IPS-11a (cell line): ENCODE data around the gene KIF5A.

Source experiments
- H3K4me3 ChIP-seq: one replicate; pipeline ENCODE4 v1.5.1; 2013; ENCODE audit warnings: low read depth, low read length, control low read depth

Gene KIF5A

GRCh38 chr12:57604992-57605810 is 55.4 kb downstream of the KIF5A start:
- peak overlapping the region; percentile 88 for H3K4me3 ChIP-seq

GRCh38 chr12:57605811-57606311 is 56.0 kb downstream of the KIF5A start:
- no peak overlapping the region for H3K4me3 ChIP-seq

- no peak overlapping the region for H3K4me3 ChIP-seq
Measured at GRCh38 chr12:57606399-57606798, 56.6 kb downstream of the KIF5A start.

GRCh38 chr12:57606821-57607220 is 57.0 kb downstream of the KIF5A start:
- H3K4me3 ChIP-seq, result no peak overlapping the region

GRCh38 chr12:57607958-57608663 is 58.3 kb downstream of the KIF5A start:
- H3K4me3 ChIP-seq, result no peak overlapping the region

GRCh38 chr12:57609101-57609780 is 59.4 kb downstream of the KIF5A start:
- H3K4me3 ChIP-seq, result peak overlapping the region; percentile 50

- peak overlapping the region; percentile 50 for H3K4me3 ChIP-seq
Measured at GRCh38 chr12:57609781-57610553, 60.1 kb downstream of the KIF5A start.

- H3K4me3 ChIP-seq, result peak overlapping the region; percentile 54
Measured at GRCh38 chr12:57610554-57611107, 60.8 kb downstream of the KIF5A start.

DNA sequence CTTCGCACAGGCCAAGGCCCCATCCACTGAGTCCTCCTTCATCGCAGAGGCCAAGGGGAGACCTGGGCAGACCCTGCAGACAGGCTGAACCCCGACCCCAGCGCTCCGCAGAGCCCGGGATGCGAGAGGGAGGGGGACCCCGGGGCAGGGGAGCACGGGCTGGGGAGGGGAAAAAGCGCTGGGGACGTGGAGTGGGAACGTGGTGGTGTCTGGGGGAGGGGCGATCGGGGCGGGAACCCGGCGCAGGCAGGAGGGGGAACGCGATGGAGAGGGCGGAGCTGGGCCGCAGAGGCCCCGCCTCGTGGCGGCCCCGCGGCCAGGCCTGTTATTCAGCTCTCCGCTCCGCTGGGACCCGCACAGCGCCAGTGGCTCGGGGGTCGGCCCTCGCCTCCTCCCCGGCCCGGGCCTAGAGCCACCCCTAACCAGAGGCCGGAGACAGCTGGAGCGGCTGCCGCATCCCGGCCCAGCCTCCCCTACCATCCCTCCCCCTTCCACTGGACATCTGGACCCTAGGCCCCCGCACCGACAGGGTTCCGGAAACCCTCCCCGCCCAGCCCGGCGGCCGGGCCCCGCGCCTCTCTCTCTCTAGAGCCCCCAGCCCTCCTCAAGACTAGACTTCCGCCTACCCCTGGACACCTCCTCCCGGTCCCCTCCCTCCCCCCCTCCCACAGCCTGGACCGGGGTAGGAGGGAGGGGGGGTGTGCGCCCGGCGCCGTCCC is 61.4 kb downstream of the KIF5A start, which contains the start of gene ARHGEF25:
TSS of gene ARHGEF25 (plus strand) at position 328 of the 719 bp plus-strand sequence. CDS start 460 bp downstream, outside the sequence.
- H3K4me3 ChIP-seq, result peak within 1 kb of the TSS; percentile 54

DNA sequence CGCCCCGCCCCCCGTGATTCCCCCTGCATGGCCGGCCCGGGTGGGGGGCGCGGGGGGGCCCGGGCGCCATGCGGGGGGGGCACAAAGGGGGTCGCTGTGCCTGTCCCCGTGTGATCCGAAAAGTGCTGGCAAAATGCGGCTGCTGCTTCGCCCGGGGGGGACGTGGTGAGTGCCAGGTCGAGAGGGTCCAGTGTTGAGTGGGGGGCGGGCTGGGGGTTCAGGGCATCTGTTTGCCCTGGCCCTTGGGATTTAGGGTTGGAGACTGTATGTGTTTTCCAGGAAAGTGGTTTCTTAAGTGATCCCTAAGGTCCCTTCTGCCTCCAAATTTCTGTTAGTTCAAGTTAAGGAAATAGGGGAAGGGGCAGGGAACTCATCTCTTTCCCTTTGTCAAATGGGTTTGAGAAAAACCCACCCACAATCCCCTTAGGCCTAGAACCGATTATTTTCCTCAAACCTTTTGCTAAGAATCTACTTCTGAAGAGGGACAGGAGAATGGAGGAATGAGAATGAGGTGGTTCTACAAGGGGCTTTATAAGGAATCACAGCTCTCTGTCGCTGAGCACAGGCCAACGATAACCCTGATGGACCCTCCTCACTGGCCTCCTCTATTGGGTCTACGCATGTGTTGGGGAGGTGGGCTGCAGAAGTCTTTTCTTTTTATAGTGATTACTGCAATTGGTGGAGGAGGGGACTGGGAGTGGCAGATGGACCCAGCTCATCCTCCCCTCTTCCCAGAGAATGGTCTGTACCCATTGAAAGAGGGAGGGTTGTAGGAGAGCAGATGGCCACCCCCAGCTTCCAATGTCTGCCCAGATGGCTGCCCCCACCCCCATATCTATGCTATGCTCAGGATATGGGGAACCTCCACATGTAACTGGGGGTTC is 62.2 kb downstream of the KIF5A start:
- H3K4me3 ChIP-seq, result peak overlapping the region; percentile 29

DNA sequence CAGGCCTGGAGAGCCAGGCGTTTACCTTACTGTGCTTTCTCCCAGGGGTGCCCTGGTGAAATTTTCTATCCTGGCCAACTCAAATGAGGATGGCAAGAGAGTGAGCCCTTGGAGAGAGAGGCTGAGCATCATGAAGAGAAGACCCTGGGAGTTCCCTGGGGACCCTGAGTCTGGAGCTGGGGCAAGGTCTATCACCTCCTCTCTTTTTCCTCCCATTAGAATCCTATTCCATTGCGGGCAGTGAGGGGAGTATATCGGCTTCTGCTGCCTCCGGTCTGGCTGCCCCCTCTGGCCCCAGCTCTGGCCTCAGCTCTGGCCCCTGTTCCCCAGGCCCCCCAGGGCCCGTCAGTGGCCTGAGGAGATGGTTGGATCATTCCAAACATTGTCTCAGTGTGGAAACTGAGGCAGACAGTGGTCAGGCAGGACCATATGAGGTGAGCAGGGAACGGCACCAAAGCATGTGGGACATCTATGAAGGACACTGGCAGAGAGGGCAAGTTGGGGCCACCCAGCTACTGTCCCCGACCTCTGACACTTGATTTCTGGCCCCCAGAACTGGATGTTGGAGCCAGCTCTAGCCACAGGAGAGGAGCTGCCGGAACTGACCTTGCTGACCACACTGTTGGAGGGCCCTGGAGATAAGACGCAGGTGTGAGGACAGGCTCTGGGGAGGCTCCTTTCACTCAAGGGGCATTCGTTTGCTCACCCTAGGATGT is 63.0 kb downstream of the KIF5A start:
- no peak overlapping the region for H3K4me3 ChIP-seq

DNA sequence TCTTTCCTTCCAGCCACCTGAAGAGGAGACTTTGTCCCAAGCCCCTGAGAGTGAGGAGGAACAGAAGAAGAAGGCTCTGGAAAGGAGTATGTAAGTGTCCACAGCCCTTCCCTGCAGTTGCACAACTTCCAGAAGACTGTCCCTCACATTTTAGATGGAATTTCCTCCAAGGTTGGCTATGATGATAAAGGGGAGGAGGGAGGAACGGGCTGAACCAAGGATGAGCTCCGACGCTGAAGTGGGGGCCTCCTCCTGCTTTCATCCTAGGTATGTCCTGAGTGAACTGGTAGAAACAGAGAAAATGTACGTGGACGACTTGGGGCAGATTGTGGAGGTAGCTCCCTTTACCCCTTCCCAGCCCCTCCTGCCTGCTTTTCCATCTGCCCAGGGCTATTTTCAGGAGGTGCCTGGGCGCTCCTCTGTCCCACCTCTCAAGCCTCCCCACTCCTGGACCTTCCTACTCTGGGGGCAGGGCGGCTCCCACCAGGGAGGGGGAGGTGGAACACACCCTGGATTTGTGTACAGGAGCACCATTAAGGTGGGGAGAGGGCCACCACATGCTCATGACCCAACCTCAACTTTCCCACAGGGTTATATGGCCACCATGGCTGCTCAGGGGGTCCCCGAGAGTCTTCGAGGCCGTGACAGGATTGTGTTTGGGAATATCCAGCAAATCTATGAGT is 63.7 kb downstream of the KIF5A start:
- H3K4me3 ChIP-seq, result no peak overlapping the region

GRCh38 chr12:57614178-57614947 is 64.5 kb downstream of the KIF5A start:
- no peak overlapping the region for H3K4me3 ChIP-seq

- H3K4me3 ChIP-seq, result no peak overlapping the region
Measured at GRCh38 chr12:57614948-57615500, 65.2 kb downstream of the KIF5A start.

DNA sequence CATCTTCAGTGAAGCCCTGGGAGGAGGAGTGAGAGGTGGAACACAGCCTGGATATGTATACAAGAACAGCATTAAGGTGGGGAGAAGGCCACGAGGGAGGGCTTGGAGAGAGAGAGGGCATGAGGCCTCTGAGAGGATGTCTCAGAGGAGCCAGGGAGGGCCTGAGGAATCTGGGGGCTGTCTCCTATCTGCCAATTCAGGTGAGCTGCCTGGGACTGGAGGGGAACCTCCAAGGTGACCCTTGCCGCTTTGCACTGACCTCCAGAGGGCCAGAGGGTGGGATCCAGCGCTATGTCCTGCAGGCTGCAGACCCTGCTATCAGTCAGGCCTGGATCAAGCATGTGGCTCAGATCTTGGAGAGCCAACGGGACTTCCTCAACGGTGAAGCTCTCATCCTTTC is 65.8 kb downstream of the KIF5A start:
- no peak overlapping the region for H3K4me3 ChIP-seq

- no peak overlapping the region for H3K4me3 ChIP-seq
Measured at GRCh38 chr12:57616383-57617101, 66.7 kb downstream of the KIF5A start.
